ENCODE measurements around the gene SLC22A23. TPM values are rescaled to one million over a fixed set of nuclear protein-coding genes. Genes with fewer than 3 reads are reported as not detected.
A peak's percentile ranks its signal among the peaks of the same experiment; 100 is the strongest.
"Not testable (repeated sequence)": the region's sequence is repeated elsewhere in the genome, so short reads cannot be mapped to it uniquely, and the experiment has no call there.

The SLC22A23 gene
- polyA plus RNA-seq, 10 donors, result 2.8 to 7.8 (median 3.7) TPM

GRCh38 chr6:3251462-3252314 is 205.2 kb downstream of the SLC22A23 start:
- peak; percentile 72 to 91 (median 85) for DNase-seq

- peak; percentile 81 to 95 (median 90) for DNase-seq
These were observed 206.6 kb downstream of the SLC22A23 start for GRCh38 chr6:3250231-3250675.

DNA sequence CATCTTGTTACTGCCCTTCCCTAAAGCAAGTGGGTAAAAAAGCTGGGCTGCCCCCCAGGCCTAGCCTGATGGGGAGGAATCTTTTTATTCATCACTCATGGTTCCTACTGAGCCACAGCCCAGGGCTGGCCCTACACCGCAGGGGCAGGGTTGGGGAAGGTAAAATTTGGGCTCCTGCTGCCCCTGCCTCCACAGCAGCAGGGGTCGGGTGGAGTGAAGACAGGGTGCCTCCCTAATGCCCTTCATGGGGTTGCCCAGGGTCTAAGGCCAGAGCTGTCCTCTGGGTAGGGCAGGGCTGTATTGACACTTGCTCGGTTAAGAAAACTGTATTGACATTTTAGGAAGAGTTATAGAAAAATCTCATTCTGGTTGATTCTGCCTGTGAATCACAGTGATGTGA is 207.0 kb downstream of the SLC22A23 start:
- DNase-seq, result no peak

GRCh38 chr6:3247255-3248146 is 209.3 kb downstream of the SLC22A23 start:
- DNase-seq, result peak in 2 of 3 donors; percentile 83 to 87

DNA sequence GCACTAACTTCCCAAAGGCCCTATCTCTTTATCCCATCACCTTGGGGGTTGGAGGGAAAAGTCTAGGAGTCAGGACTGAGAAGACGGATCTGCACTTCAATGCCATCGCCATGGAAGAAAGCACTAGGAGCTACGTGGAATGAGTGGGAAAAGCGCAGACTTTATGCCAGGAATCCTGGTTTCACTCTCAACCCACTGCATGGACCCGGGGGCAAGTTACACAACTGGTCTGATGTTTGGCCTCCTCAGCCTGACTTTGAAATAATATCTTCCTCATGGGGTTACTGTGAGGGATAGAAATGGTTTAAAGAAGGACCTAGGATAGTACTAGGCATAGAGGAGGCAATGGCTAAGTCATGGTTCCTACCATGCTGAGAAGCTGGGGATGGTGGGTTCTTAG is 211.6 kb downstream of the SLC22A23 start:
- DNase-seq, result no peak

DNA sequence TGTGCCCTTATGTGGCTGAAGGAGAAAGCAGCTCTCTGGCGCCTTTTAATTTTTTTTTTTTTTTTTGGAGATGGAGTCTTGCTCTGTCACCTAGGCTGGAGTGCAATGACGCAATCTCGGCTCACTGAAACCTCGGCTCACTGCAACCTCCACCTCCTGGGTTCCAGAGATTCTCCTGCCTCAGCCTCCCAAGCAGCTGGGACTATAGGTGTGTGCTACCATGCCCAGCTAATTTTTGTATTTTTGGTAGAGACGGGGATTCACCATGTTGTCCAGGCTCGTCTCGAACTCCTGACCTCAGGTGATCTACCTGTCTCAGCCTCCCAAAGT is 212.1 kb downstream of the SLC22A23 start:
- DNase-seq, result not testable (repeated sequence)

GRCh38 chr6:3244003-3244831 is 212.6 kb downstream of the SLC22A23 start:
- DNase-seq, result no peak

- no peak for DNase-seq
These were observed 214.1 kb downstream of the SLC22A23 start for GRCh38 chr6:3242768-3243167.

DNA sequence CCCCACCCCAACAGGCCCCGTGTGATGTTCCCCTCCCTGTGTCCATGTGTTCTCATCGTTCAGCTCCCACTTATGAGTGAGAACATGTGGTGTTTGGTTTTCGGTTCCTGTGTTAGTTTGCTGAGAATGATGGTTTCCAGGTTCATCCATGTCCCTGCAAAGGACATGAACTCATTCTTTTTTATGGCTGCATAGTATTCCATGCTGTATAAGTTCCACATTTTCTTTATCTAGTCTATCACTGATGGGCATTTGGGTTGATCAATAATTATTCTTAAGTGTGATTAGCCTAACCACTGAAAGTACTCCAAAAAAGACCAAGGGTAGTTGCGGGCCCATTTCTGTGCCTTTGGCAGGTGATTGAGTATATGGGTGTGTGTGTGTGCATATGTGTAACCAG is 215.1 kb downstream of the SLC22A23 start:
- not testable (repeated sequence) for DNase-seq

- no peak for DNase-seq
These were observed 216.3 kb downstream of the SLC22A23 start for GRCh38 chr6:3240595-3240994.

GRCh38 chr6:3239110-3239830 is 217.6 kb downstream of the SLC22A23 start:
- DNase-seq, result no peak

- DNase-seq, result peak in 1 of 3 donors; percentile 52
These were observed 218.8 kb downstream of the SLC22A23 start for GRCh38 chr6:3237761-3238662.

DNA sequence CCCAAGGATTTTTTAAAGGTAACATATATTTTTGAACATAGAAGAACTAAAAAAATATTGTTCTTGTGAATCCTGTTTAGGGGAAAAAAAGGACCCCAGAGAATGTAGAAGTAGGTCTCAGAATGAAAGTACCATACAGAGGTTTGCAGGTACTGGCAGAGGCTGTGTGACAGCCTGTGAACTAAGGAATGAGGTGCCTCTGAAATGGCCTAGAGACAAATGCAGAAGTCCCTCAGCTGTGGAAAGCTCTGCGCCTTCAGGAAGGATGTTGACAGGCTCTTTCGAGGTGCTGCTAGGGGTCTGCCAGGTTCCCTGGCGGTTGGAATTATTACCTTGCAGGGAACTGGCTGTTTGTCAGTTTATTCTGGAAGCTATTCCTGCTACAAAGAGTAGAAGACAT is 220.8 kb downstream of the SLC22A23 start:
- DNase-seq, result no peak

DNA sequence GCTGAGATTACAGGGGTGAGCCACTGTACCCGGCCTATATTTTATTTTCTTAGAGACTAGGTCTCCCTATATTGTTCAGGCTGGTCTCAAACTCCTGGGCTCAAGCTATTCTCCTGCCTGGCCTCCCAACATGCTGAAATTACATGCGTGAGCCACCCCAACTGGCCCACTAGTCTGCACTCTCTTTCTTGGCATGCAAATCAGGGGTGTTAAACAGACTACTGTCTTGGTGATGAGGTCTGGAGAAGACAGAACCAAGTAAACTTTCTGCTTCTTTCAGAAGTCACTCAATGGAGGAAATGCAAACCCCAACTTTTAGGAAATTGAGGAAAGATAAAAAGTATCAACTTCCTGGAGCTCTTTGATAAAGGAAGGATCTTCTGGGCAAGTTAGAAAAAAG is 221.4 kb downstream of the SLC22A23 start:
- DNase-seq, result no peak

DNA sequence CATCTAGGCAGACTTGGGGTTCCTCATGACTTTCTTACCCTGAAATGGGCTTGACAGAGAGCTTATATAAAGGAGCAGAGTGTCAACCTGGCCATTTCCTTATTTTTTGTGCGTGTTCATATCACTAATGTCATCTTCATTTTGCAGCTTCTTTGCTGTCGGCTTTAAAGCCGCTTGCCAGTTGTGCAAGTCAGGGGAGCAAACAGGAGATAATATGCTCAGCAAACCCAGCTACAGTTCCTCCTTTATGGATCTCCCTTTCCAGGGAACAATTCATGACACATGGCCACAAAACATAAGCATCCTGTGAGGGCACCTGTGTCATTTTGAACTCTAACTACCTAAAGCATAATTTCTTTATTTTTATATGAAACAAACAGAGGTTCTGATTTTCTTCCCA is 222.9 kb downstream of the SLC22A23 start:
- DNase-seq, result no peak

GRCh38 chr6:3233321-3233720 is 223.5 kb downstream of the SLC22A23 start:
- DNase-seq, result no peak

- no peak for DNase-seq
These were observed 224.6 kb downstream of the SLC22A23 start for GRCh38 chr6:3232017-3232945.

DNA sequence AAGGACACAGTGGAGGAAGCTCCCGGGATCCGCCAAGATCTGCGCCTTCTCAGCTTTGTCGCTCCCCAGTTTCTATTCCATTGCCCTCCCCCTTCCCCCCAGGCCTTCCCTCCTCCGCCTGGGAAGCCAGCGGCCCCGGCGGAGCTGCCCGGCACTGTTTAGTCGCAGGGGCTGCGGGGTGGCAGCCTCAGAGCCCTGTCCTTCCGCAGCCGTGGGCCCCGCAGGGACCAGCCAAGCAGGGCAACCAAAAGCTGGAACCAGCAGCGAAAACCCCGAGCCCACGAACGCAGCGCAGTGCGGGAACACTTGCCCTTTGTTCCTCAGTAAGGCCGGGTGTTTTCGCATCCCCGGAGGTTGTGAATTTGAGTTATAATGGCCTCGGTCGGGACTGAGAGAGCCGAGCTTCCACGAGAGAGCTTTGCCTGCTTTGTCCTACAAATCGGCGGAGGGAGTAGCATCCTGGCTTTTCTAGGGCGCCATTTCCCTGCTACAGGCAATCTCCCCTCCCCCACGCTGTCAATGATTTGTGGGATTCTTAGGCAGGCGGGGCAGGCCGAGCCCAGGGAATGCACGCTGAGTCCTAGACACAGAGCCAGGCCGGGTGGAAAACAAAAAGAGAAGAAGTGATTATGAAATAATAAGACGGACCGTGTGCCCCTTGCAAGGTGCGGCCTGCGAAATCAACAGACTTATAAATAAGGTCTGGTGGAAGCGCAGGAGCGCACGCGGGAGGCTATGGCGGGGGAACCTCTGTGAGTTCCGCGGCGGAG is 225.4 kb downstream of the SLC22A23 start:
- DNase-seq, result peak in 2 of 3 donors; percentile 79 to 91
